HepG2 (cell line): ENCODE measurements around the gene CUL1. TPM values are rescaled to one million over a fixed set of nuclear protein-coding genes. Genes with fewer than 3 reads are reported as not detected.

ENCODE experiments used
- ATAC-seq: fragments of 200-7000 bp; cut with Tn5 transposase; 3 replicates; pipeline ENCODE4 v1.9.1; 2020; ENCODE audit warnings: mild to moderate bottlenecking, moderate library complexity
- BruUV-seq: library from RNA; stranded (reverse); fragments of 400-500 nt; replicated peaks from 2 replicates; lab custom pipeline; 2021; lab: Mats Ljungman, UMichigan
- CTCF ChIA-PET: fragments of 300-600 bp; formaldehyde crosslinking; extraction: SDS; loops from one replicate; lab custom pipeline; 2021; ENCODE audit warnings: low total read pairs, inconsistent platforms, low intra/inter-chr PET ratio; lab: Yijun Ruan, JAX
- POLR2A ChIA-PET: fragments of 350-600 bp; sonication (Branson Sonifier 250); formaldehyde crosslinking; loops from one replicate; lab custom pipeline; 2020; ENCODE audit warnings: antibody characterized with exemption, inconsistent platforms; lab: Yijun Ruan, JAX
- DNase-seq: peaks from one replicate; pipeline ENCODE4 v3.0.0-alpha.2; 2015; ENCODE audit warnings: low spot score
- FAIRE-seq: peaks from 3 replicates; lab custom pipeline; 2011; peaks lifted over from hg19 to GRCh38; lab: Jason Lieb, UNC
- H2AFZ ChIP-seq: one replicate; pipeline ENCODE4 v1.6.1; 2011; ENCODE audit warnings: low read length, inconsistent platforms
- H3K27ac ChIP-seq: fragments of 300-600 bp; 3 replicates; pipeline ENCODE4 v1.8.0; 2011; ENCODE audit warnings: mixed run types, mild to moderate bottlenecking, mixed read lengths, low read length, inconsistent platforms; ENCODE audit not compliant: insufficient read depth; ENCODE audit errors: extremely low read length
- H3K27me3 ChIP-seq, 2 experiments: fragments of 200-600 bp in 1 of 2; 2 replicates in 1 of 2; 3 replicates in 1 of 2; pipeline versions ENCODE4 v1.6.0 to v1.8.0; 2011; ENCODE audit warnings: low read length in 2 of 2, mild to moderate bottlenecking in 2 of 2, moderate library complexity in 2 of 2, inconsistent platforms in 1 of 2; ENCODE audit not compliant: insufficient read depth in 2 of 2, control insufficient read depth in 1 of 2
- H3K36me3 ChIP-seq, 2 experiments: fragments of 200-600 bp in 1 of 2; replicated peaks in 1 of 2; 2 replicates in 1 of 2; 3 replicates in 1 of 2; pipeline versions ENCODE4 v1.5.1 to v1.8.0; 2011; ENCODE audit warnings: low read length in 2 of 2, inconsistent platforms in 1 of 2; ENCODE audit not compliant: insufficient read depth in 2 of 2, control insufficient read depth in 1 of 2
- H3K4me1 ChIP-seq: 2 replicates; pipeline ENCODE4 v1.5.1; 2012; ENCODE audit warnings: low read length, inconsistent platforms; ENCODE audit not compliant: insufficient read depth
- H3K4me2 ChIP-seq: 2 replicates; pipeline ENCODE4 v1.6.0; 2011; ENCODE audit warnings: low read depth, low read length, inconsistent platforms
- H3K4me3 ChIP-seq, 3 experiments: fragments of 200-600 bp in 1 of 3; sonication (generic), shearing (Covaris generic) in 1 of 3; replicated peaks in 1 of 3; 2 replicates each; pipeline ENCODE4 v1.5.1; 2011 to 2016; ENCODE audit warnings: low read length in 3 of 3, inconsistent platforms in 2 of 3, low read depth in 2 of 3, mild to moderate bottlenecking in 2 of 3, control low read depth in 1 of 3, mixed read lengths in 1 of 3; ENCODE audit not compliant: insufficient read depth in 1 of 3
- H3K79me2 ChIP-seq: one replicate; pipeline ENCODE4 v1.6.1; 2011; ENCODE audit warnings: low read length, inconsistent platforms; ENCODE audit not compliant: insufficient read depth
- H3K9ac ChIP-seq: 2 replicates; pipeline ENCODE4 v1.6.0; 2011; ENCODE audit warnings: mild to moderate bottlenecking, low read depth, low read length, inconsistent platforms; ENCODE audit not compliant: insufficient read depth
- H3K9me3 ChIP-seq: 2 replicates; pipeline ENCODE4 v1.5.1; 2012; ENCODE audit warnings: mild to moderate bottlenecking, low read length
- H4K20me1 ChIP-seq: 2 replicates; pipeline ENCODE4 v1.6.0; 2011; ENCODE audit warnings: inconsistent platforms, mild to moderate bottlenecking, low read length, moderate library complexity; ENCODE audit not compliant: insufficient read depth
- CBFB ChIP-seq: sonication (generic); formaldehyde crosslinking; IDR thresholded peaks from 2 replicates; pipeline ENCODE4 v1.4.0; 2020; ENCODE audit warnings: missing genetic modification reagents
- FOXA3 ChIP-seq: IDR thresholded peaks from 2 replicates; pipeline ENCODE4 v1.6.1; 2016; ENCODE audit warnings: missing genetic modification reagents, missing compliant biosample characterization
- HOXA7 ChIP-seq: sonication (generic); formaldehyde crosslinking; IDR thresholded peaks from 2 replicates; pipeline ENCODE4 v1.8.1; 2022; ENCODE audit warnings: mild to moderate bottlenecking, missing genetic modification reagents, moderate library complexity
- JDP2 ChIP-seq: sonication (generic); formaldehyde crosslinking; IDR thresholded peaks from 2 replicates; pipeline ENCODE4 v1.8.1; 2022; ENCODE audit warnings: missing genetic modification reagents, borderline replicate concordance
- KLF11 ChIP-seq: IDR thresholded peaks from 2 replicates; pipeline ENCODE4 v1.6.1; 2016; ENCODE audit warnings: missing compliant biosample characterization
- MAX ChIP-seq: IDR thresholded peaks from 2 replicates; pipeline ENCODE4 v1.6.1; 2012; ENCODE audit warnings: inconsistent platforms
- PRMT3 ChIP-seq: sonication (generic); formaldehyde crosslinking; IDR thresholded peaks from 2 replicates; pipeline ENCODE4 v1.8.1; 2022; ENCODE audit warnings: low read depth, mild to moderate bottlenecking, moderate library complexity, missing genetic modification reagents, borderline replicate concordance
- RFXAP ChIP-seq: sonication (generic); formaldehyde crosslinking; IDR thresholded peaks from 2 replicates; pipeline ENCODE4 v1.4.0; 2020; ENCODE audit warnings: missing genetic modification reagents, borderline replicate concordance
- SCMH1 ChIP-seq: sonication (generic); formaldehyde crosslinking; IDR thresholded peaks from 2 replicates; pipeline ENCODE4 v1.9.0; 2021; ENCODE audit warnings: missing genetic modification reagents, mild to moderate bottlenecking, borderline replicate concordance
- TAF15 ChIP-seq: fragments of 200-400 bp; formaldehyde crosslinking; IDR thresholded peaks from one replicate; pipeline ENCODE4 v1.6.1; 2018; ENCODE audit warnings: mild to moderate bottlenecking, low read depth, low read length; ENCODE audit not compliant: poor library complexity, severe bottlenecking
- THAP11 ChIP-seq: IDR thresholded peaks from 2 replicates; pipeline ENCODE4 v1.6.1; 2016; ENCODE audit warnings: missing biosample characterization, missing genetic modification reagents
- ZBTB21 ChIP-seq: sonication (generic); formaldehyde crosslinking; IDR thresholded peaks from 2 replicates; pipeline ENCODE4 v1.4.0; 2020; ENCODE audit warnings: missing genetic modification reagents
- ZBTB44 ChIP-seq: sonication (generic); formaldehyde crosslinking; IDR thresholded peaks from 2 replicates; pipeline ENCODE4 v1.4.0; 2020; ENCODE audit warnings: missing genetic modification reagents
- ZNF33A ChIP-seq: sonication (generic); formaldehyde crosslinking; IDR thresholded peaks from 2 replicates; pipeline ENCODE4 v1.5.1; 2020; ENCODE audit warnings: missing genetic modification reagents, mild to moderate bottlenecking, moderate library complexity, borderline replicate concordance
- ZNF580 ChIP-seq: IDR thresholded peaks from 2 replicates; pipeline ENCODE4 v1.6.1; 2016; ENCODE audit warnings: low read depth, borderline replicate concordance
- WGBS: methylation state at CpG from one replicate; pipeline ENCODE4 v1.1.6; 2017; ENCODE audit warnings: low lambda C conversion rate; 5-methylcytosine and 5-hydroxymethylcytosine counted together
- in situ Hi-C: cut with HindIII; loops from 2 replicates; pipeline ENCODE4 v1.10.0; 2017; ENCODE audit warnings: low pct_unique_long_range_greater_than_20kb; ENCODE audit not compliant: extremely low pct_ligation_motif_present
- intact Hi-C: fragments of 100-400 bp; cut with micrococcal nuclease; formaldehyde crosslinking; loops from one replicate; pipeline ENCODE4 v1.10.0; 2022; ENCODE audit not compliant: unreplicated experiment
- polyA plus RNA-seq, 8 experiments: library from polyadenylated mRNA; depleted of rRNA in 3 of 8; stranded (reverse) in 7 of 8; unstranded in 1 of 8; fragments of >200 nt; fragmentation: Illumina TruSeq in 4 of 8; extraction: Trizol in 4 of 8; gene quantifications; 2 replicates each; pipeline versions ENCODE4 v1.2.1 to v1.2.3, GENCODE V29; 2011 to 2016; ENCODE audit warnings: low read depth in 4 of 8, missing spikeins in 1 of 8, mixed read lengths in 1 of 8; ENCODE audit not compliant: insufficient read depth in 1 of 8
- total RNA-seq, 5 experiments: library from RNA; depleted of rRNA; stranded (reverse); fragments of >200 nt; fragmentation: Illumina TruSeq; extraction: Trizol; gene quantifications; 2 replicates each; pipeline ENCODE4 v1.2.3, GENCODE V29; 2016; ENCODE audit warnings: low read depth in 1 of 5
- TF ChIP-seq, protein P1 (sequence below): sonication (generic); formaldehyde crosslinking; IDR thresholded peaks from 2 replicates; pipeline ENCODE4 v1.9.0; 2021; ENCODE audit warnings: missing genetic modification reagents, mild to moderate bottlenecking, borderline replicate concordance

CUL1 gene
- total and polyA plus RNA-seq, 2 of the 13 experiments (the other 11 are each of a cell fraction or from before 2014, with no cell fraction given): 30.1 to 45.9 TPM

DNA sequence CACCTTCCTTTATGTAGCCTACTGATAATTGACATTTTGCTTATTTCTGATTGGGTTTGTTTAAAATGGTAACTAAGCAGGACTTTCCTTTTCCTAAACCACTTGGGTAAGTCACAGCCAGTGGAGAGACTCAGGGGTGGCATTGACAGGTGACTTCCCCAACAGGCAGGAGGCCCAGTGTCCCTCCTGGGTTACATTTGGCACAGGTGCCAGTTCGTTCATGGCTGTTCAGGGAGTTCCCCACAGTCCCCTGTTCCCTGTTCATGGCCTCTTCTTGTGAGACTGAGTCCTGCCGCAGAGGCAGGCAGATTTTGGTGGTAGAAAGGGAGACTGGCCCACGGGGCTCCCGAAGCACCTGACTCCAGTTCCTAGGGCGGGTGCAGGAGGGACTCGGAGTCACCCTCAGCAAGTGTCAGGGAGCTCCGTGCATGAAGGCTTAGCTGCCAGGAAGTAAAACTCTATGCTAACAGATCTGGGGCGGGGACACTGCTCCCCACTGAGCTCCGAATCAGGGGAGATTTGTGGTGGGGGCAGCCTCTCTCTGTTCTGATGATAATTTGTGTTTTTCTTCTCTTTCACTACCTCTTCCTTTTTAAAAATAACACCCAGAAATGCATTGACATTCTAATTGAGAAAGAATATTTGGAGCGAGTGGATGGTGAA lies 101.3 kb downstream of the CUL1 start:
- POLR2A ChIA-PET: no interaction called here

DNA sequence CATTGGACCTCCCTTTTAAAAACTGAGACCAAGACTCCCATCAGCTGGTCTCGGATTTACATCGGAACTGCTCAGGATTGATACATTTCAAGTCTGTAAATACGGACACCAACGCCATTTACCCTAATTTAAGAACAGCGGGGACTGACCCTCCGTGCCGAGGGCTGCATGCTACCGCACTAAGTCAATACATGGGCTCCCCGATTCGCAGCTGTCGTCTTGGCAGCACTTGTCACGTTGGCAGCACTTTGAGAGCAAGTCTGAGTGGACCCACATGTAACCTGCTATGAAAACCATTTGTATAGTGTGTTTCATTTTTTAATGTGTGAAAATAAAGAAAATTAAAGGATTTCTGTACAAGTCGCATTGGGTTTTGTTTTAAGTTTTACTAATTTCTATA lies 102.0 kb downstream of the CUL1 start:
- peaks cover 14 to 57% of the 10 kb centered on the region in 2 experiments for H3K36me3 ChIP-seq
- H3K9ac ChIP-seq: no peak overlapping the region
- no peak overlapping the region for H3K4me3 ChIP-seq
- no peak for ATAC-seq
- H3K79me2 ChIP-seq: no peaks in the 10 kb centered on the region
- no peaks in the 10 kb centered on the region for H3K27me3 ChIP-seq
- H3K9me3 ChIP-seq: no peaks in the 10 kb centered on the region
- in situ Hi-C loops (no loop called here), intact Hi-C loops (no loop called here)
- H3K4me1 ChIP-seq: no peaks in the 10 kb centered on the region
- CTCF ChIA-PET: no interaction called here
- no peak for FAIRE-seq
- H2AFZ ChIP-seq: no peak overlapping the region
- H4K20me1 ChIP-seq: no peaks in the 10 kb centered on the region
- no peak for DNase-seq
- POLR2A ChIA-PET: no interaction called here
- 97% methylated on average over 13 of the region's 13 CpGs for WGBS
- no TSS peak for BruUV-seq
- H3K27ac ChIP-seq: no peak overlapping the region
- H3K4me2 ChIP-seq: no peak overlapping the region
- TF ChIP-seq TAF15: no peak
- TF ChIP-seq ZNF580 (CRISPR knock-in tag): no peak
- TF ChIP-seq, protein P1, sequence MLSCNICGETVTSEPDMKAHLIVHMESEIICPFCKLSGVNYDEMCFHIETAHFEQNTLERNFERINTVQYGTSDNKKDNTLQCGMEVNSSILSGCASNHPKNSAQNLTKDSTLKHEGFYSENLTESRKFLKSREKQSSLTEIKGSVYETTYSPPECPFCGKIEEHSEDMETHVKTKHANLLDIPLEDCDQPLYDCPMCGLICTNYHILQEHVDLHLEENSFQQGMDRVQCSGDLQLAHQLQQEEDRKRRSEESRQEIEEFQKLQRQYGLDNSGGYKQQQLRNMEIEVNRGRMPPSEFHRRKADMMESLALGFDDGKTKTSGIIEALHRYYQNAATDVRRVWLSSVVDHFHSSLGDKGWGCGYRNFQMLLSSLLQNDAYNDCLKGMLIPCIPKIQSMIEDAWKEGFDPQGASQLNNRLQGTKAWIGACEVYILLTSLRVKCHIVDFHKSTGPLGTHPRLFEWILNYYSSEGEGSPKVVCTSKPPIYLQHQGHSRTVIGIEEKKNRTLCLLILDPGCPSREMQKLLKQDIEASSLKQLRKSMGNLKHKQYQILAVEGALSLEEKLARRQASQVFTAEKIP (CRISPR knock-in tag): no peak
- no peak for TF ChIP-seq PRMT3 (CRISPR knock-in tag)
- TF ChIP-seq SCMH1 (CRISPR knock-in tag): no peak
- TF ChIP-seq MAX: no peak
- TF ChIP-seq ZBTB44 (CRISPR knock-in tag): no peak
- no peak for TF ChIP-seq KLF11 (CRISPR knock-in tag)
- TF ChIP-seq JDP2 (CRISPR knock-in tag): no peak
- TF ChIP-seq ZBTB21 (CRISPR knock-in tag): no peak
- no peak for TF ChIP-seq THAP11 (CRISPR knock-in tag)
- no peak for TF ChIP-seq ZNF33A
- TF ChIP-seq FOXA3 (CRISPR knock-in tag): no peak
- no peak for TF ChIP-seq RFXAP (CRISPR knock-in tag)

More for the DNA sequence above, 101.3 kb downstream of the CUL1 start:
- no TSS peak for BruUV-seq
- no peaks in the 10 kb centered on the region for H3K4me1 ChIP-seq
- no peak overlapping the region for H3K4me2 ChIP-seq
- TF ChIP-seq HOXA7 (CRISPR knock-in tag): no peak
- TF ChIP-seq CBFB (CRISPR knock-in tag): no peak
- TF ChIP-seq, all 625 proteins: peak for 0
- ATAC-seq (no peak), FAIRE-seq (no peak), DNase-seq (no peak)
- in situ Hi-C loops: no loop called here
- Histone ChIP-seq H3K9ac (no peak overlapping the region), H3K36me3 (peaks cover 14 to 57% of the 10 kb centered on the region in 2 experiments), H3K27me3 (no peaks in the 10 kb centered on the region), H4K20me1 (no peaks in the 10 kb centered on the region), H2AFZ (no peak overlapping the region), H3K79me2 (no peaks in the 10 kb centered on the region), H3K9me3 (no peaks in the 10 kb centered on the region), H3K27ac (no peak overlapping the region), H3K4me3 (no peak overlapping the region)
- 94% methylated on average over 4 of the region's 10 CpGs for WGBS
- CTCF ChIA-PET: no interaction called here
- intact Hi-C loops: no loop called here
